ENCODE measurements around the gene UTP4.

Gene UTP4

DNA sequence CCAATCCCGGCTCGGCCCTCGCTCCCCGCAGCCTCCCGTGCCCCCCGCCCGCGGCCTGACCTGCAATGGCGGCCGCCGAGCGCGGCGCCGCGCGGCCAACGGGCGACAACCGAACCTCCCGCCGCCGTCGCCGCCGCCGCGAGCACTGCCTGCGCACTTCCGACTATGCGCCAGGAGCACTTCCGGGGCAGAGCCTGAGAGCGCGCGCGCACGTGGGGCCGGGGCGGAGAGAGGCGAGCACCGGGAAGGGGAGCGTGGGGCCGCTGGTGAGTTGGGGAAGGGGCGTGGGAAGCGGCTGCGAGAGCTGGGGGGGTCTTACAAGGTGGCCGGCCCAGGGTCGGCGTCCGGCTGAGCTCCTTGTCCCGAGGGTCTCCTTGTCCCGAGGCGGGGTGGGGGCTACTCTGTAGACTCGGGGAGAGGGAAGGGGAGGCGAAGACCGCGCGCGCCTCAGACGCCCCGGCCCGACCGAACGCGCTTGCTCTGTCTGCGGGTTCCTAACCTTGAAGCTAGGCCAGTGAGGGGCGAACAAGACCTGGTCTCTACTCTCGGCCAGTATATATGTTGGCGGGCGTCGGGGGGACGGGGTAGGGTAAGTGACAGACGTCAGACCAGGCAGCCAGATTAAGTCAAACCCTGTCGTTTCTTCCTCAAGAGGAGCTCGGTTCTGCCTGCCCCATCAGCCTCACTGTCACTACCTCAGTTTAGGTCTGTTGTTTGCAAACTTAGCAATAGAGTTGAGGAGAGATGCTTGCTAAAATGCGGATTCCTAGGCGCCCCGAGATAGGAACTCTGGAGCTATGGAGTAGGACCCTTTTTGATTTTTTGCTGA is at the start of gene UTP4, which contains the start of gene CHTF8:
TSS of gene UTP4 (plus strand) at position 226 of the 829 bp plus-strand sequence. CDS start 811 bp downstream, outside the sequence.
TSS of gene CHTF8 (minus strand) at position 165 of the 829 bp plus-strand sequence. CDS start 11,130 bp downstream, outside the sequence.
- peak; percentile 92 for TF ChIP-seq POLR2A (IDR thresholded peaks at IDR 0.05; ENCODE audit: extremely low read depth, insufficient read length)
- TF ChIP-seq, protein P1, sequence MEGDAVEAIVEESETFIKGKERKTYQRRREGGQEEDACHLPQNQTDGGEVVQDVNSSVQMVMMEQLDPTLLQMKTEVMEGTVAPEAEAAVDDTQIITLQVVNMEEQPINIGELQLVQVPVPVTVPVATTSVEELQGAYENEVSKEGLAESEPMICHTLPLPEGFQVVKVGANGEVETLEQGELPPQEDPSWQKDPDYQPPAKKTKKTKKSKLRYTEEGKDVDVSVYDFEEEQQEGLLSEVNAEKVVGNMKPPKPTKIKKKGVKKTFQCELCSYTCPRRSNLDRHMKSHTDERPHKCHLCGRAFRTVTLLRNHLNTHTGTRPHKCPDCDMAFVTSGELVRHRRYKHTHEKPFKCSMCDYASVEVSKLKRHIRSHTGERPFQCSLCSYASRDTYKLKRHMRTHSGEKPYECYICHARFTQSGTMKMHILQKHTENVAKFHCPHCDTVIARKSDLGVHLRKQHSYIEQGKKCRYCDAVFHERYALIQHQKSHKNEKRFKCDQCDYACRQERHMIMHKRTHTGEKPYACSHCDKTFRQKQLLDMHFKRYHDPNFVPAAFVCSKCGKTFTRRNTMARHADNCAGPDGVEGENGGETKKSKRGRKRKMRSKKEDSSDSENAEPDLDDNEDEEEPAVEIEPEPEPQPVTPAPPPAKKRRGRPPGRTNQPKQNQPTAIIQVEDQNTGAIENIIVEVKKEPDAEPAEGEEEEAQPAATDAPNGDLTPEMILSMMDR (IDR thresholded peaks at IDR 0.05; ENCODE audit: low read depth, low read length): no peak
- TF ChIP-seq MYC (IDR thresholded peaks at IDR 0.05; ENCODE audit: low read depth, low read length): peak; percentile 98
- TF ChIP-seq, protein P2, sequence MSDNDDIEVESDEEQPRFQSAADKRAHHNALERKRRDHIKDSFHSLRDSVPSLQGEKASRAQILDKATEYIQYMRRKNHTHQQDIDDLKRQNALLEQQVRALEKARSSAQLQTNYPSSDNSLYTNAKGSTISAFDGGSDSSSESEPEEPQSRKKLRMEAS (IDR thresholded peaks at IDR 0.05; ENCODE audit: low read depth, low read length): peak; percentile 95
- peak within 1 kb of the TSS; percentile 96 for H3K4me3 ChIP-seq (ENCODE audit: low read depth, low read length)
- DNase-seq (ENCODE audit: low read depth): peak; percentile 94

DNA sequence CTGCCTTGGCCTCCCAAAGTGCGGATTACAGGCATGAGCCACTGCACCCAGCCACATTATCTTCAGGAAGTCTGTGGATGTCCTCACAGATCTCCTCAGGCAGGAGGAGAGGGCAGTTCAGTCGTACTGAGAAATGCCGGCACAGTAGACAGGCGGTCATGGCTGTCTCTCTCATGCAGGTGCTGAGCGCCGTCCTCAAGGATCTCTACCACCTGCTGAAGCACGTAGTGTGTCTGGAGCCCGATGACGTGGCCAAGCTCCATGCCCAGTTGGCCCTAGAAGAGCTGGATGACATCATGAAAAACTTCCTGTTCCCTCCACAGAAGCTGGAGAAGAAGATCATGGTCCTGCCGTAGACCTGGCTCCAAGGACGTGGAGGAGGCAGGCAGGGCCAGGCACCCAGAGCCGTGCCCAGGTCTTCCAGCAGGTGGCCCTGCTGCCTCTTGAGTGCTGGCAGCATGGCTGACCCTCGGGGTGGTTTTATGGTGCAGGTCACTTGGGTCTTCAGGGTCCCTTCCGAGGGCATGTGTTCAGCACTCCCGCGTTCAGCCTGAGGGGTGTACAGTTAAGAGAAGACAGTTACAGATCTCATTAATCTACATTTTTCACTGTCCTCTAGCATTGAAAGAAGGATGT is 49.0 kb upstream of the UTP4 start:
- no peak for DNase-seq (ENCODE audit: low read depth)
- no peak overlapping the region for H3K4me3 ChIP-seq (ENCODE audit: low read depth, low read length)
- TF ChIP-seq, protein P1 (IDR thresholded peaks at IDR 0.05; ENCODE audit: low read depth, low read length): peak; percentile 40
- TF ChIP-seq MYC (IDR thresholded peaks at IDR 0.05; ENCODE audit: low read depth, low read length): no peak

DNA sequence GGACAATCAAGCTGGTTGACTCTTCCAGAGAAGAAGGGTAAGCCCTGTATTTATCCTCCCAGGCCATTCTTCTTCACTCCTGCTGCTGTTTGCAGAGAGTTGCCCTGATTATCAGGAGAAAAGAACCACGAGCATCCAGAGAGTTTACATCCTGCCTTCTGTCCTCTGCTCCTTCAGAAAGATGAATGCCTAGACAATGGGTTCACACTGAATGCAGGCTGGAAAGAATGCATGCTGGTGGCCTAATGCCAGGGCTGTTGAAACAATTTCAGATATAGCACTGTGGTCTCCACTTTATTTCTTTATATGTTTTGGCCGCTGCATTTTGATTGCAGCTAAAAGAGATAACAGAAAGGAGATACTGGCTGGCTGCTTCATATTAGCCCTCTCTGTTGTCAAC is 48.2 kb upstream of the UTP4 start:
- TF ChIP-seq POLR2A (IDR thresholded peaks at IDR 0.05; ENCODE audit: extremely low read depth, insufficient read length): no peak
- TF ChIP-seq, protein P2 (IDR thresholded peaks at IDR 0.05; ENCODE audit: low read depth, low read length): no peak
- no peak overlapping the region for H3K4me3 ChIP-seq (ENCODE audit: low read depth, low read length)
- no peak for DNase-seq (ENCODE audit: low read depth)

DNA sequence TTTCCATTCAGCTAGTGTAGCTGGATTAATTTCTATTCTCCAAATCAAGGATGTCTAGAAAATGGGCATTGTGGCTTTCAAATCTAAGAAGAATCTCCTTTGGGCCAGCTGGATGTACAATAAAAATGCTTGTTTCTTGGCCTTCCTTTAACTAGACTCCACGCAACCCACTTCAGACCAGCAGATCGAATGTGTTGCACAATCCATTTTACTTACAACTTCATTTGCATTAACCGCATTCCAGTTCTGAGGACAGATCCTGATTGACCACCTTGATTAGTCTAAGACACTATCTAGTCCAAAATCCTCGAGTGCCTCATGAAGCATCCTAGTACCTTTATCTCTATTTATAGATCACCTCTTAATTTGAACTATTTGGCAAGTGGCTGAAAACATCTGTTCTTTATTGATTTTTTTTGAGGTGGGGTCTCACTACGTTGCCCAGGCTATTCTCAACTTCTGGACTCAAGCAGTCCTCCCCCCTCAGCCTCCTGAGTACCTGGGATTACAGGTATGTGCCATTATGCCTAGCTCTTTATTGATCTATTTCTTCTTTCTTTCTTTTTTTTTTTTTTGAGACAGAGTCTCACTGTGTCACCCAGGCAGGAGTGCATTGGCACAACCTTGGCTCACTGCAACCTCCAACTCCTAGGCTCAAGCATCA is 47.3 kb upstream of the UTP4 start:
- no peak for DNase-seq (ENCODE audit: low read depth)
- TF ChIP-seq MYC (IDR thresholded peaks at IDR 0.05; ENCODE audit: low read depth, low read length) (no peak), POLR2A (IDR thresholded peaks at IDR 0.05; ENCODE audit: extremely low read depth, insufficient read length) (no peak)
- TF ChIP-seq, protein P2 (IDR thresholded peaks at IDR 0.05; ENCODE audit: low read depth, low read length): no peak
- TF ChIP-seq, protein P1 (IDR thresholded peaks at IDR 0.05; ENCODE audit: low read depth, low read length): no peak
- no peak overlapping the region for H3K4me3 ChIP-seq (ENCODE audit: low read depth, low read length)

DNA sequence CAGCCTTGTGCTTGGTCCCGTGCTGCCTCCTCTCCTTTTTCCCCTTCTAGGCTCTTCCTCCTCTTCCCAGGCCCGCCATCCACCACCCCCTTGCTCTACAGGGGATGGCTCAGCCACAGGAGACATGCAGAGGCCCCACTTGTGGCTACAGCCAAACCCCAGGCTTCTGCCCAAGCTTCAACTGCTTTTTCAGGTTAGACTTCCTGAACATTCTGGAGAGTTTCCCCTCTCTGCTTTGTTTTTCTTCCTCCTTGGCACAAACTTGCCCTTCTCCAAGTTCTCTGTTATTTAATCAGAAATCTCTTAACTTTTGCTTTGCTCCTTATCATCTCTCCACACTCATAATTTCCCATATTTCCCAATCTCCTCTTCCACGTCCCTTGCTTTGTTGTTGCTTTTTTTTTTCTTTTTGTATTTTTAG is 45.3 kb upstream of the UTP4 start:
- no peak overlapping the region for H3K4me3 ChIP-seq (ENCODE audit: low read depth, low read length)
- peak; percentile 33 for DNase-seq (ENCODE audit: low read depth)
- TF ChIP-seq, protein P2 (IDR thresholded peaks at IDR 0.05; ENCODE audit: low read depth, low read length): no peak
- no peak for TF ChIP-seq POLR2A (IDR thresholded peaks at IDR 0.05; ENCODE audit: extremely low read depth, insufficient read length)
- TF ChIP-seq MYC (IDR thresholded peaks at IDR 0.05; ENCODE audit: low read depth, low read length): no peak
- TF ChIP-seq, protein P1 (IDR thresholded peaks at IDR 0.05; ENCODE audit: low read depth, low read length): no peak

DNA sequence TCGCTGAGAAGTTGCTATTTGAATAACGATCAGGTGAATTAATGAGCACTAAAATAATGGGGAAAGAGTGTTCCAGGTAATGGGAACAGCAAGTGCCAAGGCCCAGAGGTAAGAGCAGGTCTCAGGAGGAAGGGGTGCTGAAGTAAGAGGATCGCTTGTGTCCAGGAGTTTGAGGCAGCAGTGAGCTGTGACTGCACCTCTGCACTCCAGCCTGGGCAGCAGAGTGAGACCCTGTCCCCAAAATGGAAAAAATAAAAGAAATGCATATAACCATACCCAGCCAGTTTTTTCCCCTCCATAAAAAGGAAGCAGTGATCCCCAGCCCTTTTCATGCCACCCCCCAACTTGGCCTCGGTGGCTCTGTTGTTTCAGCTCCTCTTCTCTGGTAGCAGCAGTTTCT is 43.8 kb upstream of the UTP4 start:
- no peak overlapping the region for H3K4me3 ChIP-seq (ENCODE audit: low read depth, low read length)
- TF ChIP-seq, protein P2 (IDR thresholded peaks at IDR 0.05; ENCODE audit: low read depth, low read length): no peak
- TF ChIP-seq POLR2A (IDR thresholded peaks at IDR 0.05; ENCODE audit: extremely low read depth, insufficient read length) (no peak), MYC (IDR thresholded peaks at IDR 0.05; ENCODE audit: low read depth, low read length) (no peak)
- TF ChIP-seq, protein P1 (IDR thresholded peaks at IDR 0.05; ENCODE audit: low read depth, low read length): no peak
- DNase-seq (ENCODE audit: low read depth): no peak
